Kidney epithelial cell (primary cell): Measurements from ENCODE around the gene TECPR2. TPM values are rescaled to one million over a fixed set of nuclear protein-coding genes. Genes with fewer than 3 reads are reported as not detected.

ENCODE experiments used
- DNase-seq: peaks from one replicate; pipeline ENCODE4 v3.0.0-alpha.2; 2010; ENCODE audit warnings: low read depth
- H3K27me3 ChIP-seq: 2 replicates; pipeline ENCODE4 v1.6.0; 2011; ENCODE audit warnings: low read length; ENCODE audit not compliant: control insufficient read depth, insufficient read depth
- H3K36me3 ChIP-seq: 2 replicates; pipeline ENCODE4 v1.5.1; 2011; ENCODE audit warnings: low read length; ENCODE audit not compliant: control insufficient read depth, insufficient read depth
- H3K4me3 ChIP-seq: 2 replicates; pipeline ENCODE4 v1.5.1; 2011; ENCODE audit warnings: low read depth, mild to moderate bottlenecking, control low read depth, low read length
- CTCF ChIP-seq: IDR thresholded peaks from 2 replicates; pipeline ENCODE4 v1.5.1; 2011; ENCODE audit warnings: mild to moderate bottlenecking, moderate library complexity, low read length, control low read depth, inconsistent platforms; ENCODE audit not compliant: insufficient read depth, poor library complexity, severe bottlenecking
- total RNA-seq: library from RNA; depleted of rRNA; stranded (reverse); fragments of >200 nt; gene quantifications from 2 replicates; pipeline ENCODE4 v1.2.3, GENCODE V29; 2015

Gene TECPR2
- total RNA-seq, 1 donor from 2014 or later, result 16.6 TPM

GRCh38 chr14:102500158-102500662, 137.5 kb downstream of the TECPR2 start:
- no peaks in the 10 kb centered on the region for H3K27me3 ChIP-seq
- no peak for DNase-seq
- TF ChIP-seq CTCF, result no peak
- no peaks in the 10 kb centered on the region for H3K36me3 ChIP-seq
- H3K4me3 ChIP-seq, result no peak overlapping the region

- Histone ChIP-seq H3K4me3 (no peak overlapping the region), H3K36me3 (no peaks in the 10 kb centered on the region), H3K27me3 (no peaks in the 10 kb centered on the region)
- no peak for TF ChIP-seq CTCF
- no peak for DNase-seq
These were observed 138.0 kb downstream of the TECPR2 start for GRCh38 chr14:102500713-102501112.

- no peak for TF ChIP-seq CTCF
- no peak for DNase-seq
These were observed 139.1 kb downstream of the TECPR2 start for GRCh38 chr14:102501751-102502315.

GRCh38 chr14:102502571-102502970, 139.8 kb downstream of the TECPR2 start:
- H3K36me3 ChIP-seq, result no peaks in the 10 kb centered on the region
- H3K4me3 ChIP-seq, result no peak overlapping the region
- H3K27me3 ChIP-seq, result no peaks in the 10 kb centered on the region
- no peak for DNase-seq
- no peak for TF ChIP-seq CTCF

More at GRCh38 chr14:102501751-102502315, 139.1 kb downstream of the TECPR2 start:
- no peak overlapping the region for H3K4me3 ChIP-seq
- no peaks in the 10 kb centered on the region for H3K36me3 ChIP-seq
- no peaks in the 10 kb centered on the region for H3K27me3 ChIP-seq

- Histone ChIP-seq H3K4me3 (no peak overlapping the region), H3K36me3 (no peaks in the 10 kb centered on the region), H3K27me3 (no peaks in the 10 kb centered on the region)
- DNase-seq, result no peak
- no peak for TF ChIP-seq CTCF
These were observed 141.0 kb downstream of the TECPR2 start for GRCh38 chr14:102503641-102504327.
